ENCODE measurements around the gene DBH.

The DBH gene

GRCh38 chr9:133604856-133605255, 31.3 kb upstream of the DBH start:
- DNase-seq (ENCODE audit: low spot score), result peak; percentile 38

- no peak for DNase-seq (ENCODE audit: low spot score)
Measured at GRCh38 chr9:133605446-133605845, 30.7 kb upstream of the DBH start.

- DNase-seq (ENCODE audit: low spot score), result no peak
Measured at GRCh38 chr9:133605856-133606707, 30.1 kb upstream of the DBH start.

GRCh38 chr9:133606708-133607025, 29.5 kb upstream of the DBH start:
- DNase-seq (ENCODE audit: low spot score), result no peak

- no peak for DNase-seq (ENCODE audit: low spot score)
Measured at GRCh38 chr9:133607381-133607780, 28.8 kb upstream of the DBH start.

GRCh38 chr9:133607976-133608375, 28.2 kb upstream of the DBH start:
- no peak for DNase-seq (ENCODE audit: low spot score)

- DNase-seq (ENCODE audit: low spot score), result no peak
Measured at GRCh38 chr9:133608382-133608781, 27.8 kb upstream of the DBH start.

GRCh38 chr9:133608889-133609288, 27.3 kb upstream of the DBH start:
- no peak for DNase-seq (ENCODE audit: low spot score)

- DNase-seq (ENCODE audit: low spot score), result no peak
Measured at GRCh38 chr9:133609311-133610098, 26.7 kb upstream of the DBH start, which contains the start of gene FAM163B. Gene FAM163B (minus strand): TSS chr9:133609389. CDS start chr9:133580223, 29,166 bp downstream.

GRCh38 chr9:133610845-133611244, 25.3 kb upstream of the DBH start:
- DNase-seq (ENCODE audit: low spot score), result no peak

GRCh38 chr9:133612051-133612450, 24.1 kb upstream of the DBH start:
- no peak for DNase-seq (ENCODE audit: low spot score)

- DNase-seq (ENCODE audit: low spot score), result no peak
Measured at GRCh38 chr9:133612816-133613215, 23.3 kb upstream of the DBH start.

- DNase-seq (ENCODE audit: low spot score), result no peak
Measured at GRCh38 chr9:133613432-133613831, 22.7 kb upstream of the DBH start.

- DNase-seq (ENCODE audit: low spot score), result no peak
Measured at GRCh38 chr9:133614056-133614455, 22.1 kb upstream of the DBH start.

- no peak for DNase-seq (ENCODE audit: low spot score)
Measured at GRCh38 chr9:133614678-133615077, 21.5 kb upstream of the DBH start.

GRCh38 chr9:133615186-133615585, 21.0 kb upstream of the DBH start:
- no peak for DNase-seq (ENCODE audit: low spot score)

GRCh38 chr9:133615606-133616188, 20.5 kb upstream of the DBH start:
- no peak for DNase-seq (ENCODE audit: low spot score)

- no peak for DNase-seq (ENCODE audit: low spot score)
Measured at GRCh38 chr9:133616643-133617405, 19.3 kb upstream of the DBH start.

GRCh38 chr9:133618726-133619125, 17.4 kb upstream of the DBH start:
- no peak for DNase-seq (ENCODE audit: low spot score)

- DNase-seq (ENCODE audit: low spot score), result peak; percentile 69
Measured at GRCh38 chr9:133619791-133620190, 16.4 kb upstream of the DBH start.

- DNase-seq (ENCODE audit: low spot score), result no peak
Measured at GRCh38 chr9:133621725-133622267, 14.4 kb upstream of the DBH start.

GRCh38 chr9:133622555-133622954, 13.6 kb upstream of the DBH start:
- DNase-seq (ENCODE audit: low spot score), result no peak

All from NAMALWA (cell line).